Caco-2 (cell line): Measurements from ENCODE around the gene FBXO39. TPM values are rescaled to one million over a fixed set of nuclear protein-coding genes. Genes with fewer than 3 reads are reported as not detected.

Experiments
- BruUV-seq: library from RNA; stranded (reverse); fragments of 400-500 nt; replicated peaks from 2 replicates; lab custom pipeline; 2021; lab: Mats Ljungman, UMichigan
- CTCF ChIA-PET: fragments of 300-600 bp; sonication (Branson Sonifier 250); formaldehyde crosslinking; loops from one replicate; lab custom pipeline; 2022; ENCODE audit warnings: antibody characterized with exemption; lab: Charles Lee
- POLR2A ChIA-PET: fragments of 300-600 bp; sonication (Branson Sonifier 250); formaldehyde crosslinking; loops from one replicate; lab custom pipeline; 2022; ENCODE audit warnings: antibody characterized with exemption; lab: Charles Lee
- DNase-seq, 2 experiments: peaks; one replicate each; pipeline versions ENCODE4 v3.0.0 to v3.0.0-alpha.2; 2020 to 2022
- H3K27me3 ChIP-seq: replicated peaks from 2 replicates; pipeline ENCODE4 v1.6.0; 2011; ENCODE audit warnings: low read length; ENCODE audit not compliant: control insufficient read depth, insufficient read depth
- H3K36me3 ChIP-seq: 2 replicates; pipeline ENCODE4 v1.5.1; 2011; ENCODE audit warnings: low read length; ENCODE audit not compliant: control insufficient read depth, insufficient read depth
- H3K4me1 ChIP-seq: fragments of 250-450 bp; sonication (Bioruptor Pico); 2 replicates; pipeline ENCODE4 v1.5.1; 2020; ENCODE audit warnings: mild to moderate bottlenecking
- H3K4me3 ChIP-seq: 2 replicates; pipeline ENCODE4 v1.5.1; 2011; ENCODE audit warnings: low read depth, mild to moderate bottlenecking, control low read depth, low read length
- H3K9me3 ChIP-seq: fragments of 250-450 bp; sonication (Bioruptor Pico); 2 replicates; pipeline ENCODE4 v1.5.1; 2020; ENCODE audit warnings: mild to moderate bottlenecking, moderate library complexity
- H3K27ac Mint-ChIP-seq: one replicate; pipeline ENCODE4 v1.8.0; 2022; ENCODE audit warnings: mixed read lengths; ENCODE audit not compliant: unreplicated experiment
- H3K27me3 Mint-ChIP-seq: one replicate; pipeline ENCODE4 v1.8.0; 2022; ENCODE audit warnings: mixed read lengths; ENCODE audit not compliant: insufficient read depth, unreplicated experiment
- H3K36me3 Mint-ChIP-seq: one replicate; pipeline ENCODE4 v1.8.0; 2022; ENCODE audit warnings: mild to moderate bottlenecking, mixed read lengths; ENCODE audit not compliant: insufficient read depth, unreplicated experiment
- H3K4me1 Mint-ChIP-seq: one replicate; pipeline ENCODE4 v1.8.0; 2022; ENCODE audit warnings: low read depth, mixed read lengths; ENCODE audit not compliant: unreplicated experiment
- H3K4me3 Mint-ChIP-seq: one replicate; pipeline ENCODE4 v1.8.0; 2022; ENCODE audit warnings: mild to moderate bottlenecking, moderate library complexity, mixed read lengths; ENCODE audit not compliant: unreplicated experiment
- H3K9me3 Mint-ChIP-seq: one replicate; pipeline ENCODE4 v1.8.0; 2022; ENCODE audit warnings: mixed read lengths; ENCODE audit not compliant: unreplicated experiment
- intact Hi-C: fragments of 100-400 bp; cut with micrococcal nuclease; formaldehyde crosslinking; loops from one replicate; pipeline ENCODE4 v1.10.0; 2022; ENCODE audit not compliant: unreplicated experiment
- total RNA-seq: library from RNA; stranded (reverse); gene quantifications from 2 replicates; pipeline ENCODE4 v1.2.3, GENCODE V29; 2022
- TF ChIP-seq, protein P1 (sequence below), 2 experiments: fragments of 200-600 bp in 1 of 2; IDR thresholded peaks; 1 replicate in 1 of 2; 2 replicates in 1 of 2; pipeline versions ENCODE4 v1.5.1 to v1.8.0; 2011 to 2022; ENCODE audit warnings: antibody characterized with exemption in 1 of 2, control low read depth in 1 of 2, inconsistent platforms in 1 of 2, low read depth in 1 of 2, low read length in 1 of 2, mild to moderate bottlenecking in 1 of 2, moderate library complexity in 1 of 2; ENCODE audit not compliant: insufficient read depth in 1 of 2, severe bottlenecking in 1 of 2, unreplicated experiment in 1 of 2

FBXO39 gene
- total RNA-seq, 1 experiment from 2014 or later = not detected

DNA sequence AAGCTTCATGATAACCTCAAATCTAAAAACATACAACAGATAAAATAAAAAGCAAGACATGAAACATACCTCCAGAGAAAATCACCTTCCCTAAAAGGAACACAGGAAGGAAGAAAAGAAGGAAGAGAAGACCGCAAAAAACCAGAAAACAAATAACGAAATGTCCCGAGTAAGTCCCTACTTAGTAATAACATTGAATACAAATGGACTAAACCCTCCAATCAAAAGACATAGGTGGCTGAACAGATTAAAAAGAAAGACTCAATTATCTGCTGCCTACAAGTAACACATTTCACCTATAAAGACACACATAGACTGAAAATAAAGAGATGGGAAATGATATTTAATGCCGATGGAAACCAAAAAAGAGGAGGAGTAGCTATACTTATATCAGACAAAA is 6.2 kb downstream of the FBXO39 start:
- no peak overlapping the region for H3K4me3 ChIP-seq
- intact Hi-C loops = no loop called here
- Mint-ChIP-seq H3K27me3 (no peaks in the 10 kb centered on the region), H3K4me3 (no peak overlapping the region), H3K9me3 (no peaks in the 10 kb centered on the region), H3K4me1 (no peaks in the 10 kb centered on the region), H3K27ac (no peak overlapping the region), H3K36me3 (no peaks in the 10 kb centered on the region)
- DNase-seq = no peak
- H3K9me3 ChIP-seq = no peaks in the 10 kb centered on the region
- no peaks in the 10 kb centered on the region for H3K36me3 ChIP-seq
- no peaks in the 10 kb centered on the region for H3K4me1 ChIP-seq
- ChIA-PET CTCF (no interaction called here), POLR2A (no interaction called here)
- H3K27me3 ChIP-seq = no peaks in the 10 kb centered on the region
- TF ChIP-seq, protein P1, sequence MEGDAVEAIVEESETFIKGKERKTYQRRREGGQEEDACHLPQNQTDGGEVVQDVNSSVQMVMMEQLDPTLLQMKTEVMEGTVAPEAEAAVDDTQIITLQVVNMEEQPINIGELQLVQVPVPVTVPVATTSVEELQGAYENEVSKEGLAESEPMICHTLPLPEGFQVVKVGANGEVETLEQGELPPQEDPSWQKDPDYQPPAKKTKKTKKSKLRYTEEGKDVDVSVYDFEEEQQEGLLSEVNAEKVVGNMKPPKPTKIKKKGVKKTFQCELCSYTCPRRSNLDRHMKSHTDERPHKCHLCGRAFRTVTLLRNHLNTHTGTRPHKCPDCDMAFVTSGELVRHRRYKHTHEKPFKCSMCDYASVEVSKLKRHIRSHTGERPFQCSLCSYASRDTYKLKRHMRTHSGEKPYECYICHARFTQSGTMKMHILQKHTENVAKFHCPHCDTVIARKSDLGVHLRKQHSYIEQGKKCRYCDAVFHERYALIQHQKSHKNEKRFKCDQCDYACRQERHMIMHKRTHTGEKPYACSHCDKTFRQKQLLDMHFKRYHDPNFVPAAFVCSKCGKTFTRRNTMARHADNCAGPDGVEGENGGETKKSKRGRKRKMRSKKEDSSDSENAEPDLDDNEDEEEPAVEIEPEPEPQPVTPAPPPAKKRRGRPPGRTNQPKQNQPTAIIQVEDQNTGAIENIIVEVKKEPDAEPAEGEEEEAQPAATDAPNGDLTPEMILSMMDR (IDR thresholded peaks at IDR 0.05; ENCODE audit: insufficient read depth in 1 of 2, low read depth in 1 of 2, low read length in 1 of 2, severe bottlenecking in 1 of 2, unreplicated experiment in 1 of 2) = no peak
- BruUV-seq = no TSS peak

DNA sequence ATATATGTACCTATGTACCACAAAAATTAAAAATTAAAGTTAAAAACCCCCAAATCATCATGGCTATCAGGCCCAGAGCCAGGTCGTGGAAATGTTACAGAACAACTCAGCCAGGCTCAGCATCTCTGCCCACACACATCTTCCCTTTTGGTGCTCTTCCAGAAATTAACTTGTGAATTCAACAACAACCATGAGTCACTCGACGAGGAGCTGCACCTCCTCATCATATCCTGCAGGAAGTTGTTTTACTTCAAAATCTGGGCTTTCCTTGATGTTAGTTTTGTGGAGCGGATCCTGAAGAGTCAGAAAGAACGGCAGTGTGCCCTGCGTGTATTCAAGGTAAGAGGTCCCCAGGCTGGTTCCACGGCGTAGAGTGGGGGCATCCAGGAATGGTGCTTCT is 10.6 kb downstream of the FBXO39 start:
- no TSS peak for BruUV-seq
- TF ChIP-seq, protein P1 (IDR thresholded peaks at IDR 0.05; ENCODE audit: insufficient read depth in 1 of 2, low read depth in 1 of 2, low read length in 1 of 2, severe bottlenecking in 1 of 2, unreplicated experiment in 1 of 2) = no peak
- Mint-ChIP-seq H3K36me3 (no peaks in the 10 kb centered on the region), H3K27me3 (no peaks in the 10 kb centered on the region), H3K27ac (no peak overlapping the region), H3K4me1 (peaks cover 5% of the 10 kb centered on the region), H3K4me3 (no peak overlapping the region), H3K9me3 (no peaks in the 10 kb centered on the region)
- no peaks in the 10 kb centered on the region for H3K9me3 ChIP-seq
- H3K27me3 ChIP-seq = no peaks in the 10 kb centered on the region
- intact Hi-C loops = no loop called here
- H3K4me1 ChIP-seq = peaks cover 4% of the 10 kb centered on the region; the same call in 1 of the 2 replicates
- ChIA-PET CTCF (no interaction called here), POLR2A (interaction anchor here (0.7 kb wide), 1 partner anchor 514 kb away, joined by 4 read pairs; no protein-coding TSS in a partner anchor)
- H3K36me3 ChIP-seq = no peaks in the 10 kb centered on the region
- no peak overlapping the region for H3K4me3 ChIP-seq
- DNase-seq = no peak

DNA sequence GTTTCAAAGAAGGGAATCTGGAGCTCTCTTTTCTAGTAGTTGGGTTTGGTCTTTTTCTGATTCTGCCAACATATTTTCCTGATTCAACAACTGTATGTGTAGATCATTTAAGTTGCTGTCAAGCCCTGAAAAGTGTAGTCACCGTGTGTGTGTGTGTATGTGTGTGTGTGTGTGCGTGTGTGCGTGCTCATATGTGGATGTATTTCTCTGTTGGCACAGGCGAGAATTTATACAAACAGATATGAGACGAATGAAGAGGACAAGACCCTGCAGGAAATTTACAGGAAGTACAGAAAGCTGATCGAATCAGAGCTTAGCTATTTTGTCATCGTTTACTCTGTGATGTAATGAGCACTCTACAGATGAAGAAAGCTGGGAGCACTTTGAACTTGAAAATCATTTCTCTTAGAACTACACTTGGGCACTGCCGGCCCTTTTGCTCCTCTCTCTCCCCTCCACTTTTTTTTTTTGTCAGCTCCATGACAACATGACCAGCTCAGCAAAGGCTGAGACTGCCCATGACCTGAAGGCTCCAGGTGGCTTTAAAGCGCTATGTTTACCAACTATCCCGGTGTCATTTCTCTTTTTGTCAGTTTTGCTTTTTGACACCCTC is 11.2 kb downstream of the FBXO39 start:
- ChIA-PET CTCF (interaction anchor here (0.7 to 0.8 kb wide), 2 partner anchors 8 to 9 kb away, joined by 4 to 5 read pairs; no protein-coding TSS in a partner anchor), POLR2A (interaction anchor here (0.6 to 0.7 kb wide), 2 partner anchors 9 to 514 kb away, joined by 3 to 4 read pairs; no protein-coding TSS in a partner anchor)
- H3K27me3 Mint-ChIP-seq = no peaks in the 10 kb centered on the region
- no peak overlapping the region for H3K4me3 Mint-ChIP-seq
- H3K9me3 Mint-ChIP-seq = no peaks in the 10 kb centered on the region
- Histone ChIP-seq H3K4me3 (no peak overlapping the region), H3K9me3 (no peaks in the 10 kb centered on the region), H3K36me3 (no peaks in the 10 kb centered on the region), H3K4me1 (peaks cover 4% of the 10 kb centered on the region; the same call in 1 of the 2 replicates), H3K27me3 (no peaks in the 10 kb centered on the region)
- intact Hi-C loops = no loop called here
- TF ChIP-seq, protein P1 (IDR thresholded peaks at IDR 0.05; ENCODE audit: insufficient read depth in 1 of 2, low read depth in 1 of 2, low read length in 1 of 2, severe bottlenecking in 1 of 2, unreplicated experiment in 1 of 2) = no peak
- no TSS peak for BruUV-seq
- H3K27ac Mint-ChIP-seq = no peak overlapping the region
- DNase-seq = no peak
- H3K4me1 Mint-ChIP-seq = peaks cover 6% of the 10 kb centered on the region
- no peaks in the 10 kb centered on the region for H3K36me3 Mint-ChIP-seq
